Effector memory CD4-positive, alpha-beta T cell (primary cell): Measurements from ENCODE around the gene TSPAN5.
"Not testable (repeated sequence)": the region's sequence is repeated elsewhere in the genome, so short reads cannot be mapped to it uniquely, and the experiment has no call there.

Experiments used
- DNase-seq, 3 donors: peaks; one replicate each; pipeline ENCODE4 v3.0.0-alpha.2; 2020
- H3K27ac ChIP-seq: 2 replicates; pipeline ENCODE4 v1.7.0; 2013; ENCODE audit warnings: mild to moderate bottlenecking, low read length, moderate library complexity; ENCODE audit not compliant: insufficient read depth, poor library complexity, severe bottlenecking
- H3K27me3 ChIP-seq: replicated peaks from 2 replicates; pipeline ENCODE4 v1.7.0; 2013; ENCODE audit warnings: mild to moderate bottlenecking, low read length; ENCODE audit not compliant: insufficient read depth, control insufficient read depth, poor library complexity, severe bottlenecking
- H3K36me3 ChIP-seq: 2 replicates; pipeline ENCODE4 v1.7.0; 2013; ENCODE audit warnings: mild to moderate bottlenecking, low read length, moderate library complexity; ENCODE audit not compliant: control insufficient read depth, insufficient read depth
- H3K4me1 ChIP-seq: 2 replicates; pipeline ENCODE4 v1.7.0; 2013; ENCODE audit warnings: low read length, mild to moderate bottlenecking; ENCODE audit not compliant: control insufficient read depth, insufficient read depth, poor library complexity, severe bottlenecking
- H3K4me3 ChIP-seq: 2 replicates; pipeline ENCODE4 v1.7.0; 2013; ENCODE audit warnings: low read length, low read depth, mild to moderate bottlenecking; ENCODE audit not compliant: insufficient read depth, poor library complexity, severe bottlenecking
- H3K9me3 ChIP-seq: 2 replicates; pipeline ENCODE4 v1.7.0; 2013; ENCODE audit warnings: mild to moderate bottlenecking, low read length, moderate library complexity; ENCODE audit not compliant: control insufficient read depth

The TSPAN5 gene

GRCh38 chr4:98491899-98492559 lies 166.4 kb downstream of the TSPAN5 start:
- DNase-seq, result no peak
- Histone ChIP-seq H3K9me3 (no peaks in the 10 kb centered on the region), H3K4me3 (no peak overlapping the region), H3K4me1 (no peaks in the 10 kb centered on the region), H3K27me3 (no peaks in the 10 kb centered on the region), H3K36me3 (no peaks in the 10 kb centered on the region), H3K27ac (no peak overlapping the region)

DNA sequence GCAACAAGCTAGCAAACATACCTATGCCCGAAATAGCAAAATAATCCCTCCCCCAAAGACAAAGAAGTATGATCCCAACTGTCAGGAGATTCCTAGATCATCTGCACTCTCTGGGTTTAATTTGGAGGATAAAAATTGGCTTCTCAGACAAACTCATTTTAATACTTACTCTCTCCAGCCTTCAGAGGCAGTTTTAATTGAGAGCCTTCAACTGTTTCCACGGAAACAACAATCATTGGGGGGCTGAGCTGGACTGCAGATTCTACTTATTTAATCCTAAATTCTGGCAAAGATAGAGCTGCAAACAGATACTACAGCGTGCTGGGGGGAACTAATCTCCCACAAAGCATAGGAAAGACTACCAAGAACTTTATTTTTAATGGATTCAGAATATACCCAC lies 168.2 kb downstream of the TSPAN5 start:
- Histone ChIP-seq H3K4me1 (no peaks in the 10 kb centered on the region), H3K36me3 (no peaks in the 10 kb centered on the region), H3K4me3 (no peak overlapping the region), H3K27me3 (no peaks in the 10 kb centered on the region), H3K27ac (no peak overlapping the region), H3K9me3 (no peaks in the 10 kb centered on the region)
- DNase-seq, result no peak

GRCh38 chr4:98485816-98486345 lies 172.5 kb downstream of the TSPAN5 start:
- H3K27me3 ChIP-seq, result no peaks in the 10 kb centered on the region
- no peaks in the 10 kb centered on the region for H3K36me3 ChIP-seq
- no peaks in the 10 kb centered on the region for H3K4me1 ChIP-seq
- DNase-seq, result no peak
- H3K4me3 ChIP-seq, result no peak overlapping the region
- no peaks in the 10 kb centered on the region for H3K9me3 ChIP-seq
- no peak overlapping the region for H3K27ac ChIP-seq

GRCh38 chr4:98484031-98484430 lies 174.4 kb downstream of the TSPAN5 start:
- H3K4me1 ChIP-seq, result no peaks in the 10 kb centered on the region
- no peak for DNase-seq
- no peak overlapping the region for H3K4me3 ChIP-seq
- no peaks in the 10 kb centered on the region for H3K9me3 ChIP-seq
- H3K27ac ChIP-seq, result no peak overlapping the region
- no peaks in the 10 kb centered on the region for H3K36me3 ChIP-seq
- no peaks in the 10 kb centered on the region for H3K27me3 ChIP-seq

DNA sequence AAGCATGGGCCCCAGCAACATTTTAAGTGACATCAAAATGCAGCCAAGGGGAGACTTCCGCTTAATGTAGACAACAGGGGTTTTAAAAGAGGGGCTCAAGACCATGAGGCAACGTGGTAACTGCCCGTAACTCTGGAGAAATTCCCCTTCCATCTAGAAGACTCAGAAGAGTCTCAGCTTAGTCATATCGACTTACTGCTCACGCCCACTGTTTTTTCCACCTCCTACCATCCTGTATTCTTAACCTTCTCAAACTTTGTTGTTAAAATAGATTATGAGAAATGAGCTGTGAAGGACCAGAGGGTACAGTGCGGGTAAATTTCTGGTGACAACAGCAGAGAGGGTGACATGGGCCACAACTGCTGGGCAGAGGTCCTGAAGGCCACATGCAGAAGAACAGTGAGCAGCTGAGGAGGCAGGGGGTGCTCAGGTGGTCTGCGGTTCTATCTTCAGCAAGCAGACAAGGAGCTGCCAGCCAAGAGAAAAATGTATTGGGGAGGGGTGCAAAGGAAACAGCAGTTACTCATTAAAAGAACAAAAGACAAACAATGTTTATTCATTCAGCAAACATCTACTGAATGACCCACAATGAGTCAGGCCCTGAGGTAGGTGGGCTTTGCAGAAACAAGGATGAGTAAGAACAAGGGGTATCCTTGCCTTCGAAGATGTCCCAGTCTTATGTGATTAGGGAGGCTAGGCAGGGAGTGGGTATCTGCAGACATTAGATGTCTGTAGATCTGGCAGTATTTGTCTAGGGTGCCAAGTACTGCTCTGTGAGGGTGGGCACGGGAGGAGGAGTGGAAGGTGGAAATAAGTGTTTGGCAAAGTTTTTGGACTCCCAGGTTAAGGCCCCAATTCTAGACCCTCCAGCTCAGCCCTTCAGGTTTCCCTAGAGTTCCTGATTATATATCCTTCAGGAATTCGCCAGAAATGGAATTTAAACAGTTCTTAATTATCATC lies 175.3 kb downstream of the TSPAN5 start:
- H3K27ac ChIP-seq, result no peak overlapping the region
- H3K4me3 ChIP-seq, result no peak overlapping the region
- H3K4me1 ChIP-seq, result no peaks in the 10 kb centered on the region
- H3K27me3 ChIP-seq, result no peaks in the 10 kb centered on the region
- DNase-seq, result no peak
- peaks cover 6% of the 10 kb centered on the region for H3K36me3 ChIP-seq
- H3K9me3 ChIP-seq, result no peaks in the 10 kb centered on the region

DNA sequence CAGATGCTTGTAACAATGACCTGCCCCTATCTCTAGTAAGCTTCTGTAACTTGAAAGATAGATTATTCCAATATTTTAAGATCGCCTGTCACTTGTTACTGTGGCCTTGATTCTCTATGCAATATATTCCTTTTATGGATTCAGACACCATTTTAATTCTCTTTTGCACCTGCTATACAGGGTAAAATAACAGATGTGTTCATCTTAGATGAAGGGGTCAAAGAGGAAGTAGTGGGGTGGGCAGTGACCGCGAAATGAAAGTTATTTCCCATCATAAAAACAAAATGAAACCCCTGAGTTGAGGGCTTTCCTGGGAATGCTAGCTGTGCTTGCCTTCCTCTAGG lies 175.9 kb downstream of the TSPAN5 start:
- H3K9me3 ChIP-seq, result no peaks in the 10 kb centered on the region
- H3K27ac ChIP-seq, result no peak overlapping the region
- peaks cover 9% of the 10 kb centered on the region for H3K36me3 ChIP-seq
- no peaks in the 10 kb centered on the region for H3K27me3 ChIP-seq
- no peak for DNase-seq
- H3K4me3 ChIP-seq, result no peak overlapping the region
- no peaks in the 10 kb centered on the region for H3K4me1 ChIP-seq

- Histone ChIP-seq H3K36me3 (peaks cover 9% of the 10 kb centered on the region), H3K27ac (no peak overlapping the region), H3K9me3 (no peaks in the 10 kb centered on the region), H3K4me3 (no peak overlapping the region), H3K27me3 (no peaks in the 10 kb centered on the region), H3K4me1 (no peaks in the 10 kb centered on the region)
- no peak for DNase-seq
Observed at GRCh38 chr4:98481167-98481566, 177.2 kb downstream of the TSPAN5 start.

DNA sequence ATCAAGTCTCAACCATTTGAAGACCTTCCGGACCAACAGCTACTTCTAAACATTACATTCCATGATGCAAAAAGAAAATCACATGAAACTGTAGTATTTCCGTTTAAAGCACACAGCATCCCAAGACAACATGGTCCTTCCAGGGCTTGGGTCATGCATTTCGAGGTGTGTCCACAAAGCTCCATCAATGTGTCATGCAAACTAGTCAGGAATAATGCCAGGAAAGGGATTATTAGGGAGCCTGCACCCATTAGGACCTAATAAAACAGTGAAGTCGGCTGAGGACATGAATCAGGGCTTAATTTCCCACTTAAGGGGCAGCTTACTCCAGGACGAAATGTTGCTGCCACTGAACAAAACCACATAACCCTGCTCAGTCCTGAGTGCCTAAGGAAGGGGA lies 177.9 kb downstream of the TSPAN5 start:
- peaks cover 9% of the 10 kb centered on the region for H3K36me3 ChIP-seq
- H3K27me3 ChIP-seq, result no peaks in the 10 kb centered on the region
- H3K27ac ChIP-seq, result no peak overlapping the region
- DNase-seq, result no peak
- H3K4me1 ChIP-seq, result no peaks in the 10 kb centered on the region
- H3K4me3 ChIP-seq, result no peak overlapping the region
- no peaks in the 10 kb centered on the region for H3K9me3 ChIP-seq

- H3K27me3 ChIP-seq, H3K27ac ChIP-seq, H3K4me3 ChIP-seq, H3K9me3 ChIP-seq, H3K4me1 ChIP-seq, DNase-seq, H3K36me3 ChIP-seq: not testable (repeated sequence)
Observed at GRCh38 chr4:98479590-98479989, 178.8 kb downstream of the TSPAN5 start.

DNA sequence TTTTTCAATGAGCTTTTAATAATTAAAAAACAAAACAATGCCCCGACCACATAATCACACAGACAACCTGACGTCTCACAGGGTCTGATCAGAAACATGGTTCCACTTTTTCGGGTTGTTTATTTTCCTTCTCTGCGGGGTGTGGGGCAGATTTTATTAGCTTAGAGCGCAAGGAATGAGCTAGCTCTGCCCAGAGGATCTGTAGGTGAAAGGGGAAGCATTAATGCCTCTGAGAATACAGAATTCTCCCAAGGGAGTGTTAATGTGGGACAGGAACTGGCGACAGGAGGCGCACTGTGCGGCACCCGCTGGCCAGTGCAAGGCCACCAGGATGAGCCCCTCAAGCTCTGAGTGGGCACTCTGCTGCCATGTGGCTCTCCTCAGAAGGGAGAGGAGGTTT lies 181.5 kb downstream of the TSPAN5 start:
- no peaks in the 10 kb centered on the region for H3K4me1 ChIP-seq
- no peaks in the 10 kb centered on the region for H3K9me3 ChIP-seq
- peaks cover 9% of the 10 kb centered on the region for H3K36me3 ChIP-seq
- H3K4me3 ChIP-seq, result no peak overlapping the region
- no peak overlapping the region for H3K27ac ChIP-seq
- no peaks in the 10 kb centered on the region for H3K27me3 ChIP-seq
- no peak for DNase-seq
